Measurements from ENCODE around the gene SPTLC2. TPM values are rescaled to one million over a fixed set of nuclear protein-coding genes. Genes with fewer than 3 reads are reported as not detected.
"Not testable (repeated sequence)": the region's sequence is repeated elsewhere in the genome, so short reads cannot be mapped to it uniquely, and the experiment has no call there.

The SPTLC2 gene, protein sequence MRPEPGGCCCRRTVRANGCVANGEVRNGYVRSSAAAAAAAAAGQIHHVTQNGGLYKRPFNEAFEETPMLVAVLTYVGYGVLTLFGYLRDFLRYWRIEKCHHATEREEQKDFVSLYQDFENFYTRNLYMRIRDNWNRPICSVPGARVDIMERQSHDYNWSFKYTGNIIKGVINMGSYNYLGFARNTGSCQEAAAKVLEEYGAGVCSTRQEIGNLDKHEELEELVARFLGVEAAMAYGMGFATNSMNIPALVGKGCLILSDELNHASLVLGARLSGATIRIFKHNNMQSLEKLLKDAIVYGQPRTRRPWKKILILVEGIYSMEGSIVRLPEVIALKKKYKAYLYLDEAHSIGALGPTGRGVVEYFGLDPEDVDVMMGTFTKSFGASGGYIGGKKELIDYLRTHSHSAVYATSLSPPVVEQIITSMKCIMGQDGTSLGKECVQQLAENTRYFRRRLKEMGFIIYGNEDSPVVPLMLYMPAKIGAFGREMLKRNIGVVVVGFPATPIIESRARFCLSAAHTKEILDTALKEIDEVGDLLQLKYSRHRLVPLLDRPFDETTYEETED
- total RNA-seq (16.9 and 22.8 TPM in 2 replicates), polyA plus RNA-seq (23.7 and 25.9 TPM in 2 replicates), polyA minus RNA-seq (ENCODE audit: low replicate concordance) (11.2 and 29.7 TPM in 2 replicates)
- 15.8 and 18.0 TPM in 2 replicates for polyA plus RNA-seq (2012)

DNA sequence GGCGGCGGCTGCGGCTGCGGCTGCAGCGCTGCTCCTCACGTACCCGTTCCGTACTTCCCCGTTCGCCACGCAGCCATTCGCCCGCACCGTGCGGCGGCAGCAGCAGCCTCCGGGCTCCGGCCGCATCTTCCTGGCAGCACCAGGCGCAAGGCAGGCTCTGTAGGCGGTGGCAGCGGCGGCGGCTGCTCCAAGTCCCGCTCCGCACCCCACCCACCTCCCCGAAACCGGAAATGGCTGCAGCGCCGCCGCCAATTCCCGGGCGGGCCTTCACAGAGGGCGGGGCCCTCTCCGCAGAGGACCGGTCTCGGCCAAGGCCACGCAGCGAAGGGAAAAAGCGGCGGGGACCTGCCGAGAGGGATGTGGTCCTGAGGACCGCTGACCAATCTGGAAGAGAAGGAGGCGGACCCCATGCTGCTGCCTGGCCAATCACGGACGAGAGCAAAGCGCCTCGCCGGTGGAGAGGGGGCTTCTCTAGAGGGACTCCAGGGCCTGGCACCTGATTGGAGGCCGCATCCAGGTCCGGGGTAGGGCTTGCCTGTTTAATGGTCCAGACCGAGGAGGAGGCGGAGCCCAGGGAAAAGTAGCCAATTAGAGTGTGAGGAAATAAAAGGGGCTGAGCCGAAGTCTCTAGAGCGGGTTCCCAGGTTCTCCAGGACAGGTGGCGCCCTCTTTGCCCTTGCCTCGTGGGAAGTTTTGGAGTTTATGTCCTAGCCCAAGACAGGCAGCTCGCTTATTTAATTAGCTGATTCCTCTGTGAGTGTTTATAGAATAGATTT, at the start of gene SPTLC2:
Gene SPTLC2 (minus strand): TSS at position 184 of the 776 bp plus-strand sequence. CDS start 58 bp downstream, at position 126.
- peaks cover 36% of the 10 kb centered on the region for H3K79me2 ChIP-seq (ENCODE audit: control insufficient read depth, insufficient read depth, low read length)
- H4K20me1 ChIP-seq (ENCODE audit: control insufficient read depth, extremely low read depth, insufficient read depth, low read length) = no peaks in the 10 kb centered on the region
- H3K4me2 ChIP-seq (ENCODE audit: extremely low read depth, insufficient read depth, low read length) = peak within 1 kb of the TSS; percentile 91
- peak within 1 kb of the TSS; percentile 65 for H3K27ac ChIP-seq (ENCODE audit: insufficient read depth, low read length)
- peak; percentile 98 to 100 for DNase-seq (ENCODE audit: low read depth in 2 of 2)
- peak within 1 kb of the TSS; percentile 63 for H2AFZ ChIP-seq (ENCODE audit: low read length)
- no peaks in the 10 kb centered on the region for H3K27me3 ChIP-seq (ENCODE audit: control insufficient read depth, insufficient read depth, low read length)
- no peak for TF ChIP-seq EZH2 (IDR thresholded peaks at IDR 0.05; ENCODE audit: low read length, missing control alignments)
- TF ChIP-seq, protein P1, sequence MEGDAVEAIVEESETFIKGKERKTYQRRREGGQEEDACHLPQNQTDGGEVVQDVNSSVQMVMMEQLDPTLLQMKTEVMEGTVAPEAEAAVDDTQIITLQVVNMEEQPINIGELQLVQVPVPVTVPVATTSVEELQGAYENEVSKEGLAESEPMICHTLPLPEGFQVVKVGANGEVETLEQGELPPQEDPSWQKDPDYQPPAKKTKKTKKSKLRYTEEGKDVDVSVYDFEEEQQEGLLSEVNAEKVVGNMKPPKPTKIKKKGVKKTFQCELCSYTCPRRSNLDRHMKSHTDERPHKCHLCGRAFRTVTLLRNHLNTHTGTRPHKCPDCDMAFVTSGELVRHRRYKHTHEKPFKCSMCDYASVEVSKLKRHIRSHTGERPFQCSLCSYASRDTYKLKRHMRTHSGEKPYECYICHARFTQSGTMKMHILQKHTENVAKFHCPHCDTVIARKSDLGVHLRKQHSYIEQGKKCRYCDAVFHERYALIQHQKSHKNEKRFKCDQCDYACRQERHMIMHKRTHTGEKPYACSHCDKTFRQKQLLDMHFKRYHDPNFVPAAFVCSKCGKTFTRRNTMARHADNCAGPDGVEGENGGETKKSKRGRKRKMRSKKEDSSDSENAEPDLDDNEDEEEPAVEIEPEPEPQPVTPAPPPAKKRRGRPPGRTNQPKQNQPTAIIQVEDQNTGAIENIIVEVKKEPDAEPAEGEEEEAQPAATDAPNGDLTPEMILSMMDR (conservative IDR thresholded peaks at IDR 0.05 in 1 of 2, IDR thresholded peaks at IDR 0.05 in 1 of 2; ENCODE audit: low read depth in 1 of 2, low read length in 2 of 2) = no peak
- H3K4me3 ChIP-seq (replicated peaks in 1 of 4; ENCODE audit: control extremely low read depth in 1 of 4, insufficient read depth in 1 of 4, low read depth in 3 of 4, low read length in 4 of 4) = peak within 1 kb of the TSS; percentile 72 to 97 (median 81)
- H3K4me1 ChIP-seq (ENCODE audit: control insufficient read depth, extremely low read depth, insufficient read depth, low read length) = peaks cover 8% of the 10 kb centered on the region
- H3K36me3 ChIP-seq (ENCODE audit: control insufficient read depth, insufficient read depth, low read length) = no peaks in the 10 kb centered on the region
- H3K9me3 ChIP-seq (ENCODE audit: control insufficient read depth, insufficient read depth, low read depth, low read length) = no peaks in the 10 kb centered on the region
- H3K9ac ChIP-seq (ENCODE audit: insufficient read depth, low read length) = peak within 1 kb of the TSS; percentile 25

DNA sequence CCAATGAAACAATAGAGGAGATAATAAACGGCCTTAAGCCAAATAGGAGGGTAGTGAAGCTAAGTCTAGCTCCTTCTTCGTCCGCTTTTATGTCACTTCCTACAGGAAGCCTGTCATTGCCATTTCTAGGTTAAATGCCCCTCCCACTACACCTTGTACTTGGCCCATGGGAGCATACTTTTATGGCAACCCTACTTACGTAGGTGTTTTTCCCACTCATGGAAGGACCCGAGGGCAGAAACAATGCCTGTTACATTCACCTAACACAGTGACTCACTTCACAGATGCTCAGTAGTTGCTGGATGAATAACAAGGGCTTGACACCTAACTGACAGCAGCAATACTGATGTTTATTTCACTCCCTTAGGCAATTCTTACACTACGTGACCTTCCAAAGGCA, 46.9 kb upstream of the SPTLC2 start:
- no peak for TF ChIP-seq EZH2 (IDR thresholded peaks at IDR 0.05; ENCODE audit: low read length, missing control alignments)
- TF ChIP-seq, protein P1 (conservative IDR thresholded peaks at IDR 0.05 in 1 of 2, IDR thresholded peaks at IDR 0.05 in 1 of 2; ENCODE audit: low read depth in 1 of 2, low read length in 2 of 2) = no peak
- Histone ChIP-seq H3K36me3 (ENCODE audit: control insufficient read depth, insufficient read depth, low read length) (no peaks in the 10 kb centered on the region), H3K9me3 (ENCODE audit: control insufficient read depth, insufficient read depth, low read depth, low read length) (no peaks in the 10 kb centered on the region), H3K27me3 (ENCODE audit: control insufficient read depth, insufficient read depth, low read length) (no peaks in the 10 kb centered on the region), H4K20me1 (ENCODE audit: control insufficient read depth, extremely low read depth, insufficient read depth, low read length) (no peaks in the 10 kb centered on the region), H3K4me1 (ENCODE audit: control insufficient read depth, extremely low read depth, insufficient read depth, low read length) (no peaks in the 10 kb centered on the region), H3K9ac (ENCODE audit: insufficient read depth, low read length) (no peak overlapping the region), H3K27ac (ENCODE audit: insufficient read depth, low read length) (no peak overlapping the region), H3K4me2 (ENCODE audit: extremely low read depth, insufficient read depth, low read length) (no peak overlapping the region), H2AFZ (ENCODE audit: low read length) (no peak overlapping the region), H3K79me2 (ENCODE audit: control insufficient read depth, insufficient read depth, low read length) (no peaks in the 10 kb centered on the region), H3K4me3 (replicated peaks in 1 of 4; ENCODE audit: control extremely low read depth in 1 of 4, insufficient read depth in 1 of 4, low read depth in 3 of 4, low read length in 4 of 4) (no peak overlapping the region)
- peak in 1 of 2 donors; percentile 47 for DNase-seq (ENCODE audit: low read depth in 2 of 2)

DNA sequence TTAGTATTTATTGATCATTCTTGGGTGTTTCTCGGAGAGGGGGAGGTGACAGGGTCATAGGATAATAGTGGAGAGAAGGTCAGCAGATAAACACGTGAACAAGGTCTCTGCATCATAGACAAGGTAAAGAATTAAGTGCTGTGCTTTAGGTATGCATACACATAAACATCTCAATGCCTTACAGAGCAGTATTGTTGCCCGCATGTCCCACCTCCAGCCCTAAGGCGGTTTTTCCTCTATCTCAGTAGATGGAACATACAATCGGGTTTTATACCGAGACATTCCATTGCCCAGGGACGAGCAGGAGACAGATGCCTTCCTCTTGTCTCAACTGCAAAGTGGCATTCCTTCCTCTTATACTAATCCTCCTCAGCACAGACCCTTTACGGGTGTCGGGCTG, 45.1 kb upstream of the SPTLC2 start:
- not testable (repeated sequence) for H3K9me3 ChIP-seq (ENCODE audit: control insufficient read depth, insufficient read depth, low read depth, low read length); H3K4me3 ChIP-seq (replicated peaks in 1 of 4; ENCODE audit: control extremely low read depth in 1 of 4, insufficient read depth in 1 of 4, low read depth in 3 of 4, low read length in 4 of 4); H4K20me1 ChIP-seq (ENCODE audit: control insufficient read depth, extremely low read depth, insufficient read depth, low read length); H3K4me2 ChIP-seq (ENCODE audit: extremely low read depth, insufficient read depth, low read length); H3K36me3 ChIP-seq (ENCODE audit: control insufficient read depth, insufficient read depth, low read length); H3K27ac ChIP-seq (ENCODE audit: insufficient read depth, low read length); H3K9ac ChIP-seq (ENCODE audit: insufficient read depth, low read length); H2AFZ ChIP-seq (ENCODE audit: low read length); H3K27me3 ChIP-seq (ENCODE audit: control insufficient read depth, insufficient read depth, low read length); DNase-seq (ENCODE audit: low read depth in 2 of 2); H3K79me2 ChIP-seq (ENCODE audit: control insufficient read depth, insufficient read depth, low read length); H3K4me1 ChIP-seq (ENCODE audit: control insufficient read depth, extremely low read depth, insufficient read depth, low read length)

Data from fibroblast of lung (primary cell).